ENCODE data around the gene PRKCA.

DNA sequence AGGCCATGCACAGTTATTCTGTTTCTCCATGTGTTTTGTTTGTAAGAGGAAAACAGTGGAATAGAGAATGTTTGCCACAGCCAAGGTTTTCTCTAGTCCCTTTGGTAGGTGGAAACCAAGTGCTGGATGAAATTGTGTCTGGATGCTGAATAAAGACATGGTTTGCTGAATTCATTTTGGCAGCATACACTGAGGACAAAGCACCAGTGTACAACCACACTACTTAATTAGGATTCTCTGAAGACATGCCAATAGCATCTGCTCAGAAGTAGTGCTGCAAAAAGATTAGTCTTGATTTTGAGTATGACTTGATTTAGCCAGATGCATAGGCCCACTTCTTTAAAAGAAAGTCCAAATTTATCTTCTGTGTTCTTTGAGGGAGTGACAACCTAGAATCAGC lies 302.0 kb downstream of the PRKCA start:
- TF ChIP-seq, protein P1, sequence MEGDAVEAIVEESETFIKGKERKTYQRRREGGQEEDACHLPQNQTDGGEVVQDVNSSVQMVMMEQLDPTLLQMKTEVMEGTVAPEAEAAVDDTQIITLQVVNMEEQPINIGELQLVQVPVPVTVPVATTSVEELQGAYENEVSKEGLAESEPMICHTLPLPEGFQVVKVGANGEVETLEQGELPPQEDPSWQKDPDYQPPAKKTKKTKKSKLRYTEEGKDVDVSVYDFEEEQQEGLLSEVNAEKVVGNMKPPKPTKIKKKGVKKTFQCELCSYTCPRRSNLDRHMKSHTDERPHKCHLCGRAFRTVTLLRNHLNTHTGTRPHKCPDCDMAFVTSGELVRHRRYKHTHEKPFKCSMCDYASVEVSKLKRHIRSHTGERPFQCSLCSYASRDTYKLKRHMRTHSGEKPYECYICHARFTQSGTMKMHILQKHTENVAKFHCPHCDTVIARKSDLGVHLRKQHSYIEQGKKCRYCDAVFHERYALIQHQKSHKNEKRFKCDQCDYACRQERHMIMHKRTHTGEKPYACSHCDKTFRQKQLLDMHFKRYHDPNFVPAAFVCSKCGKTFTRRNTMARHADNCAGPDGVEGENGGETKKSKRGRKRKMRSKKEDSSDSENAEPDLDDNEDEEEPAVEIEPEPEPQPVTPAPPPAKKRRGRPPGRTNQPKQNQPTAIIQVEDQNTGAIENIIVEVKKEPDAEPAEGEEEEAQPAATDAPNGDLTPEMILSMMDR (IDR thresholded peaks at IDR 0.05; ENCODE audit: low read depth, low read length) = no peak
- TF ChIP-seq POLR2A (IDR thresholded peaks at IDR 0.05; ENCODE audit: extremely low read depth, insufficient read length) = no peak

Measured in NB4 (cell line).